ENCODE results near the gene SELPLG. TPM values are rescaled to one million over a fixed set of nuclear protein-coding genes. Genes with fewer than 3 reads are reported as not detected.

SELPLG gene
- total RNA-seq, 1 experiment from 2014 or later: 0.41 TPM

GRCh38 chr12:108641446-108642268 lies 8.0 kb upstream of the SELPLG start:
- TF ChIP-seq, protein P1, sequence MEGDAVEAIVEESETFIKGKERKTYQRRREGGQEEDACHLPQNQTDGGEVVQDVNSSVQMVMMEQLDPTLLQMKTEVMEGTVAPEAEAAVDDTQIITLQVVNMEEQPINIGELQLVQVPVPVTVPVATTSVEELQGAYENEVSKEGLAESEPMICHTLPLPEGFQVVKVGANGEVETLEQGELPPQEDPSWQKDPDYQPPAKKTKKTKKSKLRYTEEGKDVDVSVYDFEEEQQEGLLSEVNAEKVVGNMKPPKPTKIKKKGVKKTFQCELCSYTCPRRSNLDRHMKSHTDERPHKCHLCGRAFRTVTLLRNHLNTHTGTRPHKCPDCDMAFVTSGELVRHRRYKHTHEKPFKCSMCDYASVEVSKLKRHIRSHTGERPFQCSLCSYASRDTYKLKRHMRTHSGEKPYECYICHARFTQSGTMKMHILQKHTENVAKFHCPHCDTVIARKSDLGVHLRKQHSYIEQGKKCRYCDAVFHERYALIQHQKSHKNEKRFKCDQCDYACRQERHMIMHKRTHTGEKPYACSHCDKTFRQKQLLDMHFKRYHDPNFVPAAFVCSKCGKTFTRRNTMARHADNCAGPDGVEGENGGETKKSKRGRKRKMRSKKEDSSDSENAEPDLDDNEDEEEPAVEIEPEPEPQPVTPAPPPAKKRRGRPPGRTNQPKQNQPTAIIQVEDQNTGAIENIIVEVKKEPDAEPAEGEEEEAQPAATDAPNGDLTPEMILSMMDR (IDR thresholded peaks at IDR 0.05): no peak
- TF ChIP-seq TCF7L2 (IDR thresholded peaks at IDR 0.05; ENCODE audit: low read depth, low read length) (no peak), POLR2AphosphoS5 (IDR thresholded peaks at IDR 0.05; ENCODE audit: low read depth, low read length) (peak; percentile 0; the same call in 1 of the 2 replicates)
- ChIA-PET CTCF (interaction anchor here (0.6 kb wide), 1 partner anchor 96 kb away, joined by 5 read pairs; no protein-coding TSS in a partner anchor), POLR2A (no interaction called here)
- Histone ChIP-seq H3K36me3 (ENCODE audit: control insufficient read depth, insufficient read depth, low read length) (peaks cover 4% of the 10 kb centered on the region; the same call in 1 of the 2 replicates), H3K9me3 (ENCODE audit: control insufficient read depth, insufficient read depth, low read depth, low read length) (no peaks in the 10 kb centered on the region), H3K4me1 (ENCODE audit: control insufficient read depth, insufficient read depth, low read length) (no peaks in the 10 kb centered on the region), H3K27ac (ENCODE audit: low read length) (no peak overlapping the region), H3K27me3 (ENCODE audit: control insufficient read depth, insufficient read depth, low read length) (no peaks in the 10 kb centered on the region), H3K4me3 (ENCODE audit: low read depth in 2 of 2, low read length in 2 of 2) (no peak overlapping the region)
- intact Hi-C loops (cut with micrococcal nuclease; ENCODE audit: unreplicated experiment): no loop called here
- ATAC-seq (0 out of 2 replicates have a peak, but pooled peaks have one; percentile 6), DNase-seq (ENCODE audit: low read depth, low spot score) (no peak)
- in situ Hi-C loops (cut with HindIII; ENCODE audit: low pct_unique_long_range_greater_than_20kb, low sequenced_read_pairs): no loop called here
- BruUV-seq (replicated peaks): no TSS peak

DNA sequence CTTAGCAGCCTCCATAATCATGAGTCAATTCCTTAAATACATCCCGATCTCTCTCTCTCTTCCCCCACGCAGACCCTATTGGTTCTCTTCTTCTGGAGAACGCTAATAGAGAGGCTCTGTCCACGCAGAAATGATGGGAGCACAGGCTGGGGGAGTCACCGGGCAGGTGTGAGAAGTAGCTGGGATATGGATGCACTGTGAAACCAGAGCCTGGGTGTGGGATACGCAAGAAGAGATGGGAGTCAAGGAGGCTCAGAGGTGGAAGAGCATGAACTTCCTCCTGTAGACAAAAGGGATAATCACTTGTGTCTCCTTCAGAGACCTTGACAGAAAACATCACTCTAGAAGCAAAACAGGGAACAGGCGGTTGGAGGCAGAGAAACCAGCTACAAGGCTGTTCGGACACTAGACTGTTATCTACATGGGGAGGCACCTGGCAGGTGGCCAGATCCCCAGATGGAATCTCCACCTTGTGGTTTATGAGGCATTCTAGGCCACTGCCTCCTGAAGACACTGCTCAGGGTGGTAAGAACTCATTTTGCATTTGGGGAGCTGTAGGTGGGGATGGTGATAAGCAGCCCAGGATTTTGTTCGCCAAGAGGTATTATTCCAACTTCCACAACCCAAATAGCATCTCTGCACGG lies 7.2 kb upstream of the SELPLG start:
- no TSS peak for BruUV-seq (replicated peaks)
- ChIA-PET CTCF (interaction anchor here (0.6 kb wide), 1 partner anchor 97 kb away, joined by 5 read pairs; no protein-coding TSS in a partner anchor), POLR2A (interaction anchor here (0.6 to 0.7 kb wide), 3 partner anchors 10 to 151 kb away, joined by 8 to 9 read pairs (median 8); no protein-coding TSS in a partner anchor)
- ATAC-seq (peak; percentile 23; the same call in 1 of the 2 replicates), DNase-seq (ENCODE audit: low read depth, low spot score) (no peak)
- Histone ChIP-seq H3K9me3 (ENCODE audit: control insufficient read depth, insufficient read depth, low read depth, low read length) (no peaks in the 10 kb centered on the region), H3K27me3 (ENCODE audit: control insufficient read depth, insufficient read depth, low read length) (no peaks in the 10 kb centered on the region), H3K4me3 (ENCODE audit: low read depth in 2 of 2, low read length in 2 of 2) (no peak overlapping the region), H3K4me1 (ENCODE audit: control insufficient read depth, insufficient read depth, low read length) (no peaks in the 10 kb centered on the region), H3K27ac (ENCODE audit: low read length) (no peak overlapping the region), H3K36me3 (ENCODE audit: control insufficient read depth, insufficient read depth, low read length) (peaks cover 3% of the 10 kb centered on the region; the same call in 1 of the 2 replicates)
- TF ChIP-seq SIN3A (IDR thresholded peaks at IDR 0.05; ENCODE audit: borderline replicate concordance, insufficient read depth, low read depth, low read length) (no peak), POLR2AphosphoS5 (IDR thresholded peaks at IDR 0.05; ENCODE audit: low read depth, low read length) (peak; percentile 19; the same call in 1 of the 2 replicates), TCF7L2 (IDR thresholded peaks at IDR 0.05; ENCODE audit: low read depth, low read length) (no peak)
- TF ChIP-seq, protein P2, sequence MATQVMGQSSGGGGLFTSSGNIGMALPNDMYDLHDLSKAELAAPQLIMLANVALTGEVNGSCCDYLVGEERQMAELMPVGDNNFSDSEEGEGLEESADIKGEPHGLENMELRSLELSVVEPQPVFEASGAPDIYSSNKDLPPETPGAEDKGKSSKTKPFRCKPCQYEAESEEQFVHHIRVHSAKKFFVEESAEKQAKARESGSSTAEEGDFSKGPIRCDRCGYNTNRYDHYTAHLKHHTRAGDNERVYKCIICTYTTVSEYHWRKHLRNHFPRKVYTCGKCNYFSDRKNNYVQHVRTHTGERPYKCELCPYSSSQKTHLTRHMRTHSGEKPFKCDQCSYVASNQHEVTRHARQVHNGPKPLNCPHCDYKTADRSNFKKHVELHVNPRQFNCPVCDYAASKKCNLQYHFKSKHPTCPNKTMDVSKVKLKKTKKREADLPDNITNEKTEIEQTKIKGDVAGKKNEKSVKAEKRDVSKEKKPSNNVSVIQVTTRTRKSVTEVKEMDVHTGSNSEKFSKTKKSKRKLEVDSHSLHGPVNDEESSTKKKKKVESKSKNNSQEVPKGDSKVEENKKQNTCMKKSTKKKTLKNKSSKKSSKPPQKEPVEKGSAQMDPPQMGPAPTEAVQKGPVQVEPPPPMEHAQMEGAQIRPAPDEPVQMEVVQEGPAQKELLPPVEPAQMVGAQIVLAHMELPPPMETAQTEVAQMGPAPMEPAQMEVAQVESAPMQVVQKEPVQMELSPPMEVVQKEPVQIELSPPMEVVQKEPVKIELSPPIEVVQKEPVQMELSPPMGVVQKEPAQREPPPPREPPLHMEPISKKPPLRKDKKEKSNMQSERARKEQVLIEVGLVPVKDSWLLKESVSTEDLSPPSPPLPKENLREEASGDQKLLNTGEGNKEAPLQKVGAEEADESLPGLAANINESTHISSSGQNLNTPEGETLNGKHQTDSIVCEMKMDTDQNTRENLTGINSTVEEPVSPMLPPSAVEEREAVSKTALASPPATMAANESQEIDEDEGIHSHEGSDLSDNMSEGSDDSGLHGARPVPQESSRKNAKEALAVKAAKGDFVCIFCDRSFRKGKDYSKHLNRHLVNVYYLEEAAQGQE (IDR thresholded peaks at IDR 0.05; ENCODE audit: insufficient read depth in 1 of 2, low read depth in 2 of 2, low read length in 1 of 2): no peak
- TF ChIP-seq, protein P1 (IDR thresholded peaks at IDR 0.05): no peak
- in situ Hi-C loops (cut with HindIII; ENCODE audit: low pct_unique_long_range_greater_than_20kb, low sequenced_read_pairs) (no loop called here), intact Hi-C loops (cut with micrococcal nuclease; ENCODE audit: unreplicated experiment) (no loop called here)

Data from Panc1 (cell line).